Measurements from ENCODE around the gene CELA2A.

DNA sequence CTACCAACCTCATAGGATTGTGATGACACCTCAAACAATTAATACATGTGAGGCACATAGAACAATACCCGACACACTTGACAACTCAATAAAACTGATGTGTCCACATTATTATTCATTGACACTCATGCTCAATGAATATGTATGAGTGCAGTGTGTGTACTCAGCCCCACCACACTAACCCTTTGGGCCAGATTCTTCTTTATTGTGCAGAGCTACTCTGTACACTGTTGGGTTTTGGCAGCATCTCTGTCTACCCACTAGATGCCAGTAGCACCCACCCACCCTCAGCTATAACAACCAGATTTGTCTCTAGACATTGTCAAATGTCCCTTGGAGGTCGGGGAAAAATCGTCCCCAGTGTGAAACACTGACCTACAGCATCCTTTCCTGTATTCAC is 57.4 kb downstream of the CELA2A start:
- TF ChIP-seq CTCF (conservative IDR thresholded peaks at IDR 0.05; ENCODE audit: low read depth, low read length) (no peak), EZH2 (IDR thresholded peaks at IDR 0.05; ENCODE audit: borderline replicate concordance, low read depth, low read length, poor library complexity, severe bottlenecking) (no peak)

Measured in A673 (cell line).